SK-N-SH (cell line): ENCODE measurements around the gene ZNF578. TPM values are rescaled to one million over a fixed set of nuclear protein-coding genes. Genes with fewer than 3 reads are reported as not detected.
"Not testable (repeated sequence)": the region's sequence is repeated elsewhere in the genome, so short reads cannot be mapped to it uniquely, and the experiment has no call there.

Source experiments
- CTCF ChIA-PET: fragments of 300-600, 350-600 bp; formaldehyde crosslinking; extraction: SDS; loops from one replicate; lab custom pipeline; 2021; lab: Yijun Ruan, JAX
- POLR2A ChIA-PET: fragments of 350-600 bp; sonication (Branson Sonifier 250); formaldehyde crosslinking; extraction: SDS; loops from one replicate; lab custom pipeline; 2020; ENCODE audit warnings: antibody characterized with exemption, inconsistent platforms; lab: Yijun Ruan, JAX
- DNase-seq: peaks from one replicate; pipeline ENCODE4 v3.0.0; 2012
- H2AFZ ChIP-seq: fragments of 200-600 bp; sonication (generic); 2 replicates; pipeline ENCODE4 v1.8.1; 2016; ENCODE audit warnings: antibody characterized with exemption, mild to moderate bottlenecking, low read depth
- H3F3A ChIP-seq: fragments of 200-600 bp; sonication (generic); replicated peaks from 2 replicates; pipeline ENCODE3; 2016; ENCODE audit warnings: antibody characterized with exemption, mild to moderate bottlenecking; ENCODE audit not compliant: insufficient read depth
- H3K27ac ChIP-seq, 2 experiments: fragments of 200-500 bp in 1 of 2; fragments of 200-600 bp in 1 of 2; sonication (Bioruptor generic) in 1 of 2; sonication (generic), shearing (Covaris generic) in 1 of 2; 2 replicates each; pipeline versions ENCODE4 v1.5.1 to v1.6.1; 2014 to 2016; ENCODE audit warnings: low read depth in 2 of 2, inconsistent platforms in 1 of 2, low read length in 1 of 2, mild to moderate bottlenecking in 1 of 2, mixed read lengths in 1 of 2
- H3K27me3 ChIP-seq: fragments of 200-600 bp; sonication (generic), shearing (Covaris generic); 2 replicates; pipeline ENCODE4 v1.6.1; 2016; ENCODE audit warnings: mixed run types; ENCODE audit not compliant: insufficient read depth
- H3K36me3 ChIP-seq, 2 experiments: fragments of 200-500 bp in 1 of 2; fragments of 200-600 bp in 1 of 2; sonication (Bioruptor generic) in 1 of 2; sonication (generic) in 1 of 2; replicated peaks in 1 of 2; 2 replicates each; pipeline versions ENCODE3 to v1.5.1; 2014 to 2016; ENCODE audit warnings: low read length in 1 of 2, mild to moderate bottlenecking in 1 of 2; ENCODE audit not compliant: insufficient read depth in 2 of 2, control insufficient read depth in 1 of 2
- H3K4me1 ChIP-seq, 2 experiments: fragments of 200-500 bp in 1 of 2; fragments of 200-600 bp in 1 of 2; sonication (Bioruptor generic) in 1 of 2; sonication (generic), shearing (Covaris generic) in 1 of 2; 2 replicates each; pipeline versions ENCODE4 v1.5.1 to v1.6.1; 2014 to 2016; ENCODE audit warnings: low read depth in 1 of 2, low read length in 1 of 2, mixed run types in 1 of 2; ENCODE audit not compliant: insufficient read depth in 2 of 2, control insufficient read depth in 1 of 2
- H3K4me2 ChIP-seq: fragments of 200-600 bp; sonication (generic), shearing (Covaris generic); 2 replicates; pipeline ENCODE4 v1.6.1; 2017; ENCODE audit warnings: mixed run types
- H3K4me3 ChIP-seq, 2 experiments: fragments of 200-500 bp in 1 of 2; fragments of 200-600 bp in 1 of 2; sonication (Bioruptor generic) in 1 of 2; sonication (generic), shearing (Covaris generic) in 1 of 2; 2 replicates each; pipeline versions ENCODE4 v1.5.1 to v1.8.1; 2014 to 2016; ENCODE audit warnings: low read depth in 2 of 2, inconsistent platforms in 1 of 2, low read length in 1 of 2, mild to moderate bottlenecking in 1 of 2, mixed read lengths in 1 of 2, moderate library complexity in 1 of 2
- H3K79me2 ChIP-seq: fragments of 200-600 bp; sonication (generic); 2 replicates; pipeline ENCODE4 v1.8.1; 2017; ENCODE audit warnings: mild to moderate bottlenecking; ENCODE audit not compliant: insufficient read depth
- H3K9ac ChIP-seq: fragments of 200-600 bp; sonication (generic); 2 replicates; pipeline ENCODE4 v1.6.1; 2017; ENCODE audit warnings: mixed run types
- H3K9me2 ChIP-seq: fragments of 200-600 bp; sonication (generic); 2 replicates; pipeline ENCODE4 v1.6.1; 2017; ENCODE audit warnings: mixed run types
- H3K9me3 ChIP-seq: fragments of 200-600 bp; sonication (generic); 2 replicates; pipeline ENCODE4 v1.6.1; 2017; ENCODE audit warnings: mixed run types, mild to moderate bottlenecking, moderate library complexity
- H4K20me1 ChIP-seq: fragments of 200-600 bp; sonication (generic); 2 replicates; pipeline ENCODE4 v1.6.1; 2017; ENCODE audit warnings: mild to moderate bottlenecking, mixed run types; ENCODE audit not compliant: insufficient read depth
- ELF1 ChIP-seq: IDR thresholded peaks from 2 replicates; pipeline ENCODE4 v1.4.0; 2012
- EZH2phosphoT487 ChIP-seq: fragments of 200-600 bp; sonication (generic); IDR thresholded peaks from 2 replicates; pipeline ENCODE4 v1.6.1; 2017; ENCODE audit warnings: low read depth, mixed run types, mild to moderate bottlenecking, antibody characterized with exemption, moderate library complexity, borderline replicate concordance
- FOSL2 ChIP-seq: IDR thresholded peaks from 2 replicates; pipeline ENCODE4 v1.4.0; 2012; ENCODE audit warnings: low read depth, mild to moderate bottlenecking, moderate library complexity, borderline replicate concordance
- GABPA ChIP-seq: IDR thresholded peaks from 2 replicates; pipeline ENCODE4 v1.4.0; 2012; ENCODE audit warnings: low read depth, mild to moderate bottlenecking
- GATA2 ChIP-seq: sonication (generic); formaldehyde crosslinking; IDR thresholded peaks from 2 replicates; pipeline ENCODE4 v1.5.0; 2020; ENCODE audit warnings: mild to moderate bottlenecking, missing genetic modification reagents
- MXI1 ChIP-seq: IDR thresholded peaks from 2 replicates; pipeline ENCODE4 v1.6.1; 2012; ENCODE audit warnings: mild to moderate bottlenecking, low read depth, low read length, improper control_type of control experiment
- RCOR1 ChIP-seq: fragments of 150-350 bp; IDR thresholded peaks from 2 replicates; pipeline ENCODE4 v1.6.1; 2017; ENCODE audit warnings: antibody characterized with exemption, low read length
- RFX5 ChIP-seq: IDR thresholded peaks from 2 replicates; pipeline ENCODE4 v1.6.1; 2012; ENCODE audit warnings: mild to moderate bottlenecking, improper control_type of control experiment, low read length
- SMC3 ChIP-seq: IDR thresholded peaks from 2 replicates; pipeline ENCODE4 v1.6.1; 2012; ENCODE audit warnings: low read depth, low read length, improper control_type of control experiment
- TAF1 ChIP-seq: IDR thresholded peaks from 2 replicates; pipeline ENCODE4 v1.6.1; 2012; ENCODE audit warnings: low read depth, mild to moderate bottlenecking, low read length, moderate library complexity, borderline replicate concordance
- TCF12 ChIP-seq: IDR thresholded peaks from 2 replicates; pipeline ENCODE4 v1.4.0; 2012
- TEAD4 ChIP-seq: IDR thresholded peaks from 2 replicates; pipeline ENCODE4 v1.4.0; 2012; ENCODE audit warnings: mild to moderate bottlenecking, borderline replicate concordance; ENCODE audit not compliant: insufficient read depth
- WGBS: methylation state at CpG from one replicate; pipeline ENCODE4 v1.1.6; 2017; ENCODE audit warnings: low lambda C conversion rate; 5-methylcytosine and 5-hydroxymethylcytosine counted together
- polyA plus RNA-seq, 3 experiments: library from polyadenylated mRNA; depleted of rRNA; stranded (reverse); fragments of >200 nt; gene quantifications; 2 replicates each; pipeline ENCODE4 v1.2.3, GENCODE V29; 2012
- TF ChIP-seq, protein P1 (sequence below): IDR thresholded peaks from 2 replicates; pipeline ENCODE4 v1.4.0; 2012; ENCODE audit warnings: low read depth, borderline replicate concordance
- TF ChIP-seq, protein P2 (sequence below): IDR thresholded peaks from 2 replicates; pipeline ENCODE4 v1.6.1; 2012; ENCODE audit warnings: mild to moderate bottlenecking, low read depth, low read length, moderate library complexity
- TF ChIP-seq, protein P3 (sequence below): IDR thresholded peaks from 2 replicates; pipeline ENCODE4; 2012
- TF ChIP-seq, protein P4 (sequence below): fragments of 150-350 bp; IDR thresholded peaks from 2 replicates; pipeline ENCODE4 v1.6.1; 2016; ENCODE audit warnings: mild to moderate bottlenecking, low read depth, low read length
- TF ChIP-seq, protein P5 (sequence below): IDR thresholded peaks from 2 replicates; pipeline ENCODE4 v1.4.0; 2012; ENCODE audit warnings: low read depth, borderline replicate concordance

Gene ZNF578
- polyA plus RNA-seq, 1 of the 3 experiments (the other 2 are of a cell fraction): 2.5 TPM

DNA sequence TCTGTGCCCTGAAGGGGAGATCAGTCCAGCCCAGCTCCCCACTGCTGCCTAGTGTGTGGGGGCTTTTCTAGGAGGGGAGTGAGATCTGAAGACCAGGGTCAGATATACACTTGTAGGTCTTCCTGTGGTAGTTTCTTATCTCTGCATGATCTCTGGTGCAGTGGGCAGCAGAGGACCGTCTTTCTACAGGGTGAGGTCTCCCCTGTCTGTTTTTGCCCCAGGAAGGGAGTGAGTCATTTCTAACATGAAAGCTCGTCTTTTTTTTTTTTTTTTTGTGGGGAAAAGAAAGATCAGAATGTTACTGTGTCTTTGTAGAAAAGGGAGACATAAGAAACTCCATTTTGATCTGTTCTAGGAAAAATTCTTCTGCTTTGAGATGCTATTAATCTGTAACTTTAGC is 65.3 kb downstream of the ZNF578 start:
- Histone ChIP-seq H4K20me1 (no peaks in the 10 kb centered on the region), H3K4me2 (no peak overlapping the region), H2AFZ (no peak overlapping the region), H3K9me3 (no peaks in the 10 kb centered on the region), H3K9ac (no peak overlapping the region), H3K36me3 (no peaks in the 10 kb centered on the region), H3K27ac (no peak overlapping the region), H3K9me2 (no peaks in the 10 kb centered on the region), H3K4me1 (no peaks in the 10 kb centered on the region), H3F3A (no peaks in the 10 kb centered on the region), H3K27me3 (no peaks in the 10 kb centered on the region), H3K79me2 (no peaks in the 10 kb centered on the region), H3K4me3 (no peak overlapping the region)
- POLR2A ChIA-PET: no interaction called here
- CTCF ChIA-PET: no interaction called here
- 0% methylated on average over 2 of the region's 2 CpGs for WGBS
- DNase-seq: no peak
- TF ChIP-seq, protein P1, sequence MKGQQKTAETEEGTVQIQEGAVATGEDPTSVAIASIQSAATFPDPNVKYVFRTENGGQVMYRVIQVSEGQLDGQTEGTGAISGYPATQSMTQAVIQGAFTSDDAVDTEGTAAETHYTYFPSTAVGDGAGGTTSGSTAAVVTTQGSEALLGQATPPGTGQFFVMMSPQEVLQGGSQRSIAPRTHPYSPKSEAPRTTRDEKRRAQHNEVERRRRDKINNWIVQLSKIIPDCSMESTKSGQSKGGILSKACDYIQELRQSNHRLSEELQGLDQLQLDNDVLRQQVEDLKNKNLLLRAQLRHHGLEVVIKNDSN: no peak
- TF ChIP-seq SMC3 (no peak), ELF1 (no peak), TEAD4 (no peak), MXI1 (no peak), EZH2phosphoT487 (no peak), GABPA (no peak), RCOR1 (no peak), GATA2 (CRISPR knock-in tag) (no peak), TAF1 (no peak), FOSL2 (no peak), RFX5 (no peak), TCF12 (no peak)
- TF ChIP-seq, protein P2, sequence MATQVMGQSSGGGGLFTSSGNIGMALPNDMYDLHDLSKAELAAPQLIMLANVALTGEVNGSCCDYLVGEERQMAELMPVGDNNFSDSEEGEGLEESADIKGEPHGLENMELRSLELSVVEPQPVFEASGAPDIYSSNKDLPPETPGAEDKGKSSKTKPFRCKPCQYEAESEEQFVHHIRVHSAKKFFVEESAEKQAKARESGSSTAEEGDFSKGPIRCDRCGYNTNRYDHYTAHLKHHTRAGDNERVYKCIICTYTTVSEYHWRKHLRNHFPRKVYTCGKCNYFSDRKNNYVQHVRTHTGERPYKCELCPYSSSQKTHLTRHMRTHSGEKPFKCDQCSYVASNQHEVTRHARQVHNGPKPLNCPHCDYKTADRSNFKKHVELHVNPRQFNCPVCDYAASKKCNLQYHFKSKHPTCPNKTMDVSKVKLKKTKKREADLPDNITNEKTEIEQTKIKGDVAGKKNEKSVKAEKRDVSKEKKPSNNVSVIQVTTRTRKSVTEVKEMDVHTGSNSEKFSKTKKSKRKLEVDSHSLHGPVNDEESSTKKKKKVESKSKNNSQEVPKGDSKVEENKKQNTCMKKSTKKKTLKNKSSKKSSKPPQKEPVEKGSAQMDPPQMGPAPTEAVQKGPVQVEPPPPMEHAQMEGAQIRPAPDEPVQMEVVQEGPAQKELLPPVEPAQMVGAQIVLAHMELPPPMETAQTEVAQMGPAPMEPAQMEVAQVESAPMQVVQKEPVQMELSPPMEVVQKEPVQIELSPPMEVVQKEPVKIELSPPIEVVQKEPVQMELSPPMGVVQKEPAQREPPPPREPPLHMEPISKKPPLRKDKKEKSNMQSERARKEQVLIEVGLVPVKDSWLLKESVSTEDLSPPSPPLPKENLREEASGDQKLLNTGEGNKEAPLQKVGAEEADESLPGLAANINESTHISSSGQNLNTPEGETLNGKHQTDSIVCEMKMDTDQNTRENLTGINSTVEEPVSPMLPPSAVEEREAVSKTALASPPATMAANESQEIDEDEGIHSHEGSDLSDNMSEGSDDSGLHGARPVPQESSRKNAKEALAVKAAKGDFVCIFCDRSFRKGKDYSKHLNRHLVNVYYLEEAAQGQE: no peak
- TF ChIP-seq, protein P3, sequence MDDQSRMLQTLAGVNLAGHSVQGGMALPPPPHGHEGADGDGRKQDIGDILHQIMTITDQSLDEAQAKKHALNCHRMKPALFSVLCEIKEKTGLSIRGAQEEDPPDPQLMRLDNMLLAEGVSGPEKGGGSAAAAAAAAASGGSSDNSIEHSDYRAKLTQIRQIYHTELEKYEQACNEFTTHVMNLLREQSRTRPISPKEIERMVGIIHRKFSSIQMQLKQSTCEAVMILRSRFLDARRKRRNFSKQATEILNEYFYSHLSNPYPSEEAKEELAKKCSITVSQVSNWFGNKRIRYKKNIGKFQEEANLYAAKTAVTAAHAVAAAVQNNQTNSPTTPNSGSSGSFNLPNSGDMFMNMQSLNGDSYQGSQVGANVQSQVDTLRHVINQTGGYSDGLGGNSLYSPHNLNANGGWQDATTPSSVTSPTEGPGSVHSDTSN: no peak
- TF ChIP-seq, protein P4, sequence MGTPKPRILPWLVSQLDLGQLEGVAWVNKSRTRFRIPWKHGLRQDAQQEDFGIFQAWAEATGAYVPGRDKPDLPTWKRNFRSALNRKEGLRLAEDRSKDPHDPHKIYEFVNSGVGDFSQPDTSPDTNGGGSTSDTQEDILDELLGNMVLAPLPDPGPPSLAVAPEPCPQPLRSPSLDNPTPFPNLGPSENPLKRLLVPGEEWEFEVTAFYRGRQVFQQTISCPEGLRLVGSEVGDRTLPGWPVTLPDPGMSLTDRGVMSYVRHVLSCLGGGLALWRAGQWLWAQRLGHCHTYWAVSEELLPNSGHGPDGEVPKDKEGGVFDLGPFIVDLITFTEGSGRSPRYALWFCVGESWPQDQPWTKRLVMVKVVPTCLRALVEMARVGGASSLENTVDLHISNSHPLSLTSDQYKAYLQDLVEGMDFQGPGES: no peak
- TF ChIP-seq, protein P5, sequence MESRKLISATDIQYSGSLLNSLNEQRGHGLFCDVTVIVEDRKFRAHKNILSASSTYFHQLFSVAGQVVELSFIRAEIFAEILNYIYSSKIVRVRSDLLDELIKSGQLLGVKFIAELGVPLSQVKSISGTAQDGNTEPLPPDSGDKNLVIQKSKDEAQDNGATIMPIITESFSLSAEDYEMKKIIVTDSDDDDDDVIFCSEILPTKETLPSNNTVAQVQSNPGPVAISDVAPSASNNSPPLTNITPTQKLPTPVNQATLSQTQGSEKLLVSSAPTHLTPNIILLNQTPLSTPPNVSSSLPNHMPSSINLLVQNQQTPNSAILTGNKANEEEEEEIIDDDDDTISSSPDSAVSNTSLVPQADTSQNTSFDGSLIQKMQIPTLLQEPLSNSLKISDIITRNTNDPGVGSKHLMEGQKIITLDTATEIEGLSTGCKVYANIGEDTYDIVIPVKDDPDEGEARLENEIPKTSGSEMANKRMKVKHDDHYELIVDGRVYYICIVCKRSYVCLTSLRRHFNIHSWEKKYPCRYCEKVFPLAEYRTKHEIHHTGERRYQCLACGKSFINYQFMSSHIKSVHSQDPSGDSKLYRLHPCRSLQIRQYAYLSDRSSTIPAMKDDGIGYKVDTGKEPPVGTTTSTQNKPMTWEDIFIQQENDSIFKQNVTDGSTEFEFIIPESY: no peak

DNA sequence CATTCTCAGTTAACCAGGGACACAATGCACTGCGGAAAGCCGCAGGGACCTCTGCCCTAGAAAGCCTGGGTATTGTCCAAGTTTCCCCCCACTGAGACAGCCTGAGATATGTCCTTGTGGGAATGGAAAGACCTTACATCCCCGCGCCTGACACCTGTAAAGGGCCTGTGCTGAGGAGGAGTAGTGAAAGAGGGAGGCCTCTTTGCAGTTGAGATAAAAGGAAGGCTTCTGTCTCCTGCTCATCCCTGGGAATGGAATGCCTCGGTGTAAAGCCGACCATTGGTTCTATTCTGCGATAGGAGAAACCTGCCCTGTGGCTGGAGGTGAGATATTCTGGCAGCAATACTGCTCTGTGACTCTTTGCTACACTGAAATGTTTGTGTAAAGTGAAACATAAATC is 65.8 kb downstream of the ZNF578 start:
- H3K9ac ChIP-seq, H3F3A ChIP-seq, H3K9me2 ChIP-seq, CTCF ChIA-PET, H3K4me3 ChIP-seq, H3K4me1 ChIP-seq, H3K27me3 ChIP-seq, H3K4me2 ChIP-seq, H2AFZ ChIP-seq, POLR2A ChIA-PET, H3K27ac ChIP-seq, H3K36me3 ChIP-seq, DNase-seq, H3K79me2 ChIP-seq, H4K20me1 ChIP-seq, H3K9me3 ChIP-seq: not testable (repeated sequence)
- WGBS: 64% methylated on average over 7 of the region's 7 CpGs
